Caco-2 (cell line): ENCODE measurements around the gene WDR27. TPM values are rescaled to one million over a fixed set of nuclear protein-coding genes. Genes with fewer than 3 reads are reported as not detected.

ENCODE experiments used
- BruUV-seq: library from RNA; stranded (reverse); fragments of 400-500 nt; replicated peaks from 2 replicates; lab custom pipeline; 2021; lab: Mats Ljungman, UMichigan
- CTCF ChIA-PET: fragments of 300-600 bp; sonication (Branson Sonifier 250); formaldehyde crosslinking; loops from one replicate; lab custom pipeline; 2022; ENCODE audit warnings: antibody characterized with exemption; lab: Charles Lee
- POLR2A ChIA-PET: fragments of 300-600 bp; sonication (Branson Sonifier 250); formaldehyde crosslinking; loops from one replicate; lab custom pipeline; 2022; ENCODE audit warnings: antibody characterized with exemption; lab: Charles Lee
- DNase-seq, 2 experiments: peaks; one replicate each; pipeline versions ENCODE4 v3.0.0 to v3.0.0-alpha.2; 2020 to 2022
- H3K27me3 ChIP-seq: replicated peaks from 2 replicates; pipeline ENCODE4 v1.6.0; 2011; ENCODE audit warnings: low read length; ENCODE audit not compliant: control insufficient read depth, insufficient read depth
- H3K36me3 ChIP-seq: 2 replicates; pipeline ENCODE4 v1.5.1; 2011; ENCODE audit warnings: low read length; ENCODE audit not compliant: control insufficient read depth, insufficient read depth
- H3K4me1 ChIP-seq: fragments of 250-450 bp; sonication (Bioruptor Pico); 2 replicates; pipeline ENCODE4 v1.5.1; 2020; ENCODE audit warnings: mild to moderate bottlenecking
- H3K4me3 ChIP-seq: 2 replicates; pipeline ENCODE4 v1.5.1; 2011; ENCODE audit warnings: low read depth, mild to moderate bottlenecking, control low read depth, low read length
- H3K9me3 ChIP-seq: fragments of 250-450 bp; sonication (Bioruptor Pico); 2 replicates; pipeline ENCODE4 v1.5.1; 2020; ENCODE audit warnings: mild to moderate bottlenecking, moderate library complexity
- H3K27ac Mint-ChIP-seq: one replicate; pipeline ENCODE4 v1.8.0; 2022; ENCODE audit warnings: mixed read lengths; ENCODE audit not compliant: unreplicated experiment
- H3K27me3 Mint-ChIP-seq: one replicate; pipeline ENCODE4 v1.8.0; 2022; ENCODE audit warnings: mixed read lengths; ENCODE audit not compliant: insufficient read depth, unreplicated experiment
- H3K36me3 Mint-ChIP-seq: one replicate; pipeline ENCODE4 v1.8.0; 2022; ENCODE audit warnings: mild to moderate bottlenecking, mixed read lengths; ENCODE audit not compliant: insufficient read depth, unreplicated experiment
- H3K4me1 Mint-ChIP-seq: one replicate; pipeline ENCODE4 v1.8.0; 2022; ENCODE audit warnings: low read depth, mixed read lengths; ENCODE audit not compliant: unreplicated experiment
- H3K4me3 Mint-ChIP-seq: one replicate; pipeline ENCODE4 v1.8.0; 2022; ENCODE audit warnings: mild to moderate bottlenecking, moderate library complexity, mixed read lengths; ENCODE audit not compliant: unreplicated experiment
- H3K9me3 Mint-ChIP-seq: one replicate; pipeline ENCODE4 v1.8.0; 2022; ENCODE audit warnings: mixed read lengths; ENCODE audit not compliant: unreplicated experiment
- intact Hi-C: fragments of 100-400 bp; cut with micrococcal nuclease; formaldehyde crosslinking; loops from one replicate; pipeline ENCODE4 v1.10.0; 2022; ENCODE audit not compliant: unreplicated experiment
- total RNA-seq: library from RNA; stranded (reverse); gene quantifications from 2 replicates; pipeline ENCODE4 v1.2.3, GENCODE V29; 2022
- TF ChIP-seq, protein P1 (sequence below), 2 experiments: fragments of 200-600 bp in 1 of 2; IDR thresholded peaks; 1 replicate in 1 of 2; 2 replicates in 1 of 2; pipeline versions ENCODE4 v1.5.1 to v1.8.0; 2011 to 2022; ENCODE audit warnings: antibody characterized with exemption in 1 of 2, control low read depth in 1 of 2, inconsistent platforms in 1 of 2, low read depth in 1 of 2, low read length in 1 of 2, mild to moderate bottlenecking in 1 of 2, moderate library complexity in 1 of 2; ENCODE audit not compliant: insufficient read depth in 1 of 2, severe bottlenecking in 1 of 2, unreplicated experiment in 1 of 2

The WDR27 gene
- total RNA-seq, 1 experiment from 2014 or later: 62.9 TPM

DNA sequence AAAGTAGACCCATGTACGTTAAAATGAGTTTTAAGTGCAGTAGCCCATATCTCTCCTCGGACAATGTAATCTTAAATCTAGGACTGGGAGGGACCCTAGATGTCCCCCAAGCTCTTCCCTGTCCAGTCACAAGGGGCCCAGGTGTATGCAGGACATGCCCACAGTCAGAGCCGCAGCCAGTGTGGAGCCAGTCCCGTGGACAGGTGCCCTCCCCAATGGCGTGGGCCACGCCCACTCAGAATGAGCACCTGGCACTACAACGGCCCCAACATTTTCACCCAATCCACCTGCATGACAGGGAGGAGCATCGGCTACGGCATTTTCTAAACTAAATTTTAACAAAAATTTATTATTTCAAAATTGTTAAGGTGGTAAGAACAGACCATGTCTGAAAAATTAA lies 53.2 kb downstream of the WDR27 start:
- Mint-ChIP-seq H3K9me3 (no peaks in the 10 kb centered on the region), H3K27ac (no peak overlapping the region), H3K4me3 (no peak overlapping the region), H3K27me3 (no peaks in the 10 kb centered on the region), H3K36me3 (peaks cover 7% of the 10 kb centered on the region), H3K4me1 (no peaks in the 10 kb centered on the region)
- no peaks in the 10 kb centered on the region for H3K4me1 ChIP-seq
- ChIA-PET POLR2A (no interaction called here), CTCF (no interaction called here)
- TF ChIP-seq, protein P1, sequence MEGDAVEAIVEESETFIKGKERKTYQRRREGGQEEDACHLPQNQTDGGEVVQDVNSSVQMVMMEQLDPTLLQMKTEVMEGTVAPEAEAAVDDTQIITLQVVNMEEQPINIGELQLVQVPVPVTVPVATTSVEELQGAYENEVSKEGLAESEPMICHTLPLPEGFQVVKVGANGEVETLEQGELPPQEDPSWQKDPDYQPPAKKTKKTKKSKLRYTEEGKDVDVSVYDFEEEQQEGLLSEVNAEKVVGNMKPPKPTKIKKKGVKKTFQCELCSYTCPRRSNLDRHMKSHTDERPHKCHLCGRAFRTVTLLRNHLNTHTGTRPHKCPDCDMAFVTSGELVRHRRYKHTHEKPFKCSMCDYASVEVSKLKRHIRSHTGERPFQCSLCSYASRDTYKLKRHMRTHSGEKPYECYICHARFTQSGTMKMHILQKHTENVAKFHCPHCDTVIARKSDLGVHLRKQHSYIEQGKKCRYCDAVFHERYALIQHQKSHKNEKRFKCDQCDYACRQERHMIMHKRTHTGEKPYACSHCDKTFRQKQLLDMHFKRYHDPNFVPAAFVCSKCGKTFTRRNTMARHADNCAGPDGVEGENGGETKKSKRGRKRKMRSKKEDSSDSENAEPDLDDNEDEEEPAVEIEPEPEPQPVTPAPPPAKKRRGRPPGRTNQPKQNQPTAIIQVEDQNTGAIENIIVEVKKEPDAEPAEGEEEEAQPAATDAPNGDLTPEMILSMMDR (IDR thresholded peaks at IDR 0.05; ENCODE audit: insufficient read depth in 1 of 2, low read depth in 1 of 2, low read length in 1 of 2, severe bottlenecking in 1 of 2, unreplicated experiment in 1 of 2): no peak
- intact Hi-C loops: no loop called here
- BruUV-seq: no TSS peak
- DNase-seq: no peak
- no peaks in the 10 kb centered on the region for H3K27me3 ChIP-seq
- no peak overlapping the region for H3K4me3 ChIP-seq
- H3K36me3 ChIP-seq: no peaks in the 10 kb centered on the region
- H3K9me3 ChIP-seq: no peaks in the 10 kb centered on the region

DNA sequence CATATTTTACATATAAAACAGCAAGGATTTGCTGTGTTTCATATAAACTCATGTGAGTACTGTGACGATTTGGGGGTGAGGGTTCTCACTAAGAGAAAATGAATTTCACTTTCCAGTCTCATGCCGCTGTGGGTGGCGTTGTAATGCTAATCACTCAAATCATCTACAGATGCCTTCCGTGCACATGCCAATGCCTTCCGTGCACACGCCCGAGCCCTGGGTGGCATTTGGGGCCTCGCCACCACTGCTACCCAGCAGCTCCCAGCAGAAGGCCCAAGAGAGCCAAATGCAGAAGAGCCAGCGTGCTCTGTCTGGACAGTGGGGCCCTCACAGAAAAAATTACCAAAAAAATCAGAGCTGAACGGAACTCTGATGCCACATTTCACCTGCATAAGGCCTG lies 53.7 kb downstream of the WDR27 start:
- H3K36me3 Mint-ChIP-seq: peaks cover 7% of the 10 kb centered on the region
- intact Hi-C loops: no loop called here
- no peak for DNase-seq
- H3K27me3 Mint-ChIP-seq: no peaks in the 10 kb centered on the region
- POLR2A ChIA-PET: no interaction called here
- no peaks in the 10 kb centered on the region for H3K27me3 ChIP-seq
- no peaks in the 10 kb centered on the region for H3K36me3 ChIP-seq
- BruUV-seq: no TSS peak
- no peak overlapping the region for H3K4me3 ChIP-seq
- CTCF ChIA-PET: no interaction called here
- no peaks in the 10 kb centered on the region for H3K4me1 Mint-ChIP-seq
- H3K9me3 Mint-ChIP-seq: no peaks in the 10 kb centered on the region
- H3K9me3 ChIP-seq: no peaks in the 10 kb centered on the region
- no peak overlapping the region for H3K27ac Mint-ChIP-seq
- no peak overlapping the region for H3K4me3 Mint-ChIP-seq
- no peaks in the 10 kb centered on the region for H3K4me1 ChIP-seq
- TF ChIP-seq, protein P1 (IDR thresholded peaks at IDR 0.05; ENCODE audit: insufficient read depth in 1 of 2, low read depth in 1 of 2, low read length in 1 of 2, severe bottlenecking in 1 of 2, unreplicated experiment in 1 of 2): no peak

DNA sequence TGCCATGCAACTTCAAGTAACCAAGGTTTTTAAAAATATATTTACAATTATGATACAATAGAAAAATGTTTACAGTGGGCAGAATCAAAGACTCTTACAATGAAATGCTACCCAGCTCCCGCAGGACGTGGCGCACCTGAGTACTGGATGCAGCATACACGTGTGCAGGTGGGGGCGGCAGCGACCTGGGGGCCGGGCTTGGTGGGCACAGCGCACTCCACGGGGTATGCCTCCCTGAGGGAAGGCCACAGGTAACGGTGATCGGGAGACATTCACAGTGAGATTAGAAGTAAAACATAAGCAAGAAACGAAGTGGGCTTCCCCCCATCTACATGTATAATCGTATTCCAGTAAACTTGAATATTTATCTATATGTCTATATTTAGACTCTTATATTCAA lies 54.2 kb downstream of the WDR27 start:
- Histone ChIP-seq H3K4me3 (no peak overlapping the region), H3K9me3 (no peaks in the 10 kb centered on the region), H3K4me1 (no peaks in the 10 kb centered on the region), H3K27me3 (no peaks in the 10 kb centered on the region), H3K36me3 (no peaks in the 10 kb centered on the region)
- ChIA-PET POLR2A (no interaction called here), CTCF (no interaction called here)
- H3K36me3 Mint-ChIP-seq: peaks cover 7% of the 10 kb centered on the region
- no peak for DNase-seq
- H3K4me3 Mint-ChIP-seq: no peak overlapping the region
- H3K4me1 Mint-ChIP-seq: no peaks in the 10 kb centered on the region
- no peaks in the 10 kb centered on the region for H3K27me3 Mint-ChIP-seq
- no peak overlapping the region for H3K27ac Mint-ChIP-seq
- intact Hi-C loops: no loop called here
- H3K9me3 Mint-ChIP-seq: no peaks in the 10 kb centered on the region
- BruUV-seq: no TSS peak
- TF ChIP-seq, protein P1 (IDR thresholded peaks at IDR 0.05; ENCODE audit: insufficient read depth in 1 of 2, low read depth in 1 of 2, low read length in 1 of 2, severe bottlenecking in 1 of 2, unreplicated experiment in 1 of 2): no peak
